Measurements from ENCODE around the gene ABCF3. TPM values are rescaled to one million over a fixed set of nuclear protein-coding genes. Genes with fewer than 3 reads are reported as not detected.

ABCF3 gene
- total RNA-seq, 4 donors from 2014 or later = 94.7 to 136 (median 125) TPM

DNA sequence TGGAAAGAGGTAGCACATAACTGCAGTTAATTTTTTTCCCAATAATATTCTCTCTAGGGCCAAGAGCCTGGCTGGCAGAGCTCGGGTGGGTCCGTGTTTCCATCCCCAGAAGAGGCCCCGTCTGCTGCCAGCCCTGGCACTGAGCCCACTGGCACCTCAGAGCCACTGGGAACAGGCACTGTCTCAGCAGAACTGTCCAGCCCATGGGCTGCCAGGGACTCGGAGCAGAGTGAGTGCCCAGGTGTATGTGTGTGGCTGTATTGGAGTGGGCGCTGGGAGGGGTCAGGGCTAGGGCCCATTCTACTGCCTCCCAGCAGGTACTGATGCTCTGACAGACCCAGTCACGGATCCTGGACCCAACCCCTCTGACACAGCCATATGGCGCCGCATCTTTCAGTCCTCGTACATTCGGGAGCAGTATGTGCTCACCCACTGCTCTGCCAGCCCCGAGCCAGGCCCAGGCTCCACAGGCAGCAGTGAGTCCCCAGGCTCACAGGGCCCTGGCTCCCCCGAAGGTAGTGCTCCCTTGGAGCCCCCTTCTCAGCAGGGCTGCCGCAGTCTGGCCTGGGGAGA, 52.3 kb downstream of the ABCF3 start:
- H3K27me3 ChIP-seq = no peaks in the 10 kb centered on the region
- no peak for DNase-seq

DNA sequence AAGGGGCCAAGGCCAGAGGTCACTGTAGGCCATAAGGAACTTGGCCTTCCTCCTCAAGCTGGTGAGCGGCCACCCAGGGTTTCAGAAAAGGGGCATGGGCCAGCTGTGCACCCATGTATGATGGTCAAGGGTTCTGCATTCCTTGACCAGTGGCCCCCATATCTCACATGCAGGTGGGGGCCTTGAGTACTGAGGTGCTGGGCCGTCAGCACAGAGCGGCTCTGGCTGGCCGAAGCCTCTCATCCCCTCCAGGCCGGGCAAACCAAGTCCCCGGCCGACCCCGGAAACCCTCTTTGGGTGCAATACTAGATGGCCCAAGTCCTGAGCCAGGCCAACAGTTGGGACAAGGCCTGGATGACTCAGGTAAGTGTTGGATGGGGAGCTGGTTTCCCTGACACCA, 53.2 kb downstream of the ABCF3 start:
- DNase-seq = no peak

More for the DNA sequence above, 52.3 kb downstream of the ABCF3 start:
- Histone ChIP-seq H3K27ac (no peak overlapping the region), H3K4me3 (no peak overlapping the region), H3K9me3 (no peaks in the 10 kb centered on the region), H3K4me1 (peaks cover 0 to 13% (median 0%) of the 10 kb centered on the region in 4 donors), H3K36me3 (peaks cover 0 to 15% (median 0%) of the 10 kb centered on the region in 3 donors)
- TF ChIP-seq, protein P1, sequence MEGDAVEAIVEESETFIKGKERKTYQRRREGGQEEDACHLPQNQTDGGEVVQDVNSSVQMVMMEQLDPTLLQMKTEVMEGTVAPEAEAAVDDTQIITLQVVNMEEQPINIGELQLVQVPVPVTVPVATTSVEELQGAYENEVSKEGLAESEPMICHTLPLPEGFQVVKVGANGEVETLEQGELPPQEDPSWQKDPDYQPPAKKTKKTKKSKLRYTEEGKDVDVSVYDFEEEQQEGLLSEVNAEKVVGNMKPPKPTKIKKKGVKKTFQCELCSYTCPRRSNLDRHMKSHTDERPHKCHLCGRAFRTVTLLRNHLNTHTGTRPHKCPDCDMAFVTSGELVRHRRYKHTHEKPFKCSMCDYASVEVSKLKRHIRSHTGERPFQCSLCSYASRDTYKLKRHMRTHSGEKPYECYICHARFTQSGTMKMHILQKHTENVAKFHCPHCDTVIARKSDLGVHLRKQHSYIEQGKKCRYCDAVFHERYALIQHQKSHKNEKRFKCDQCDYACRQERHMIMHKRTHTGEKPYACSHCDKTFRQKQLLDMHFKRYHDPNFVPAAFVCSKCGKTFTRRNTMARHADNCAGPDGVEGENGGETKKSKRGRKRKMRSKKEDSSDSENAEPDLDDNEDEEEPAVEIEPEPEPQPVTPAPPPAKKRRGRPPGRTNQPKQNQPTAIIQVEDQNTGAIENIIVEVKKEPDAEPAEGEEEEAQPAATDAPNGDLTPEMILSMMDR (IDR thresholded peaks at IDR 0.05) = no peak
- no peak for TF ChIP-seq POLR2A (IDR thresholded peaks at IDR 0.05)

DNA sequence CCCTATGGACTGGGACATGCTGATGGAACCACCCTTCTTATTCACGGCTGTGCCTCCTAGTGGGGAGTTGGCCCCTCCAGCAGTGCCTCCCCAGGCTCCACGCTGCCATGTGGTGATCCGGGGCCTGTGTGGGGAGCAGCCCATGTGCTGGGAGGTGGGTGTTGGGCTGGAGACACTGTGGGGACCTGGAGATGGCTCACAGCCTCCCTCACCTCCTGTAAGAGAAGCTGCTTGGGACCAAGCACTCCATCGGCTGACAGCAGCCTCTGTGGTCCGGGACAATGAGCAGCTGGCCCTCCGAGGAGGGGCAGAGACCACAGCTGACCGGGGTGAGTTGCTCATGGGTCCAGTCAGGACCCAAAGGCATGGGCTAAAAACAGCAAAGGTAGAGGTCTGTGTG, 53.7 kb downstream of the ABCF3 start:
- Histone ChIP-seq H3K27me3 (no peaks in the 10 kb centered on the region), H3K4me1 (peaks cover 0 to 13% (median 0%) of the 10 kb centered on the region in 4 donors), H3K36me3 (peaks cover 0 to 28% (median 0%) of the 10 kb centered on the region in 3 donors), H3K9me3 (no peaks in the 10 kb centered on the region), H3K27ac (no peak overlapping the region), H3K4me3 (no peak overlapping the region)
- no peak for DNase-seq
- TF ChIP-seq POLR2A (IDR thresholded peaks at IDR 0.05) = no peak
- TF ChIP-seq, protein P1 (IDR thresholded peaks at IDR 0.05) = no peak

More for the DNA sequence above, 53.2 kb downstream of the ABCF3 start:
- Histone ChIP-seq H3K27ac (no peak overlapping the region), H3K9me3 (no peaks in the 10 kb centered on the region), H3K4me3 (no peak overlapping the region), H3K4me1 (peaks cover 0 to 13% (median 0%) of the 10 kb centered on the region in 4 donors), H3K36me3 (peaks cover 0 to 23% (median 0%) of the 10 kb centered on the region in 3 donors), H3K27me3 (no peaks in the 10 kb centered on the region)
- TF ChIP-seq, protein P1 (IDR thresholded peaks at IDR 0.05) = no peak
- TF ChIP-seq POLR2A (IDR thresholded peaks at IDR 0.05) = no peak

DNA sequence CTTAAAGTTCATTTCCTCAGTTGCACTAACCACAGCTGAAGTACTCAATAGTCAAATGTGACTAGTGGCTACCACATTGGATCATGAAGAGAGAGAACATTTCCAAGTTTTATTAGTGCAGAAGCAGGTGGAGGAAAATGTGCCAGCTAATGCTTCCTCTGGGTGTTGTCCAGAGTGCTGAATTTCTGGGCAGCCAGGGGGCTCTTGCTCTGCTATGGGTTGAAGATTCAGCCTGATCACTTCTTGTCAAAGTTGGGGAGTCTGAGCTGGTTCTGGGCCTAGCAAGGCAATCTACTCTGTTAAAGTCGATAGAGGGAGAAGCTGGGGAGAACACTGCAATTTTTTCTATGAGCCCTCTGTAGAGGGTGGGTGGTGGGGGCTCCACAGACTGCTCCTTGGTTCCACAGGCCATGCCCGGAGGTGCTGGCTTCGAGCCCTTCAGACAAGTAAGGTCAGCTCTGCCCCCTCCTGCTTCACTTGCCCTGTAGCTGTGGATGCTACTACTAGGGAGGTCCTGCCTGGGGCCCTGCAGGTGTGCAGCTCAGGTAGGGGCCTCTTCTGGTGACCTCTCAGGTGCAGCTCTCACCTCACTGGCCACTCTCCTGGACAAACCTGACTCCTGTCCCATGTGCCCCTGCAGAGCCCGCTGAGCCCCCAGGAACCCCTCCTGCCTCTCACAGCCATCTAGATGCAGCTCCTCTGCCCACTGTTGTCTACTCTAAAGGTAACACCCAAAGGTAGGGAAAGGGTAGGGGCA, 54.6 kb downstream of the ABCF3 start:
- Histone ChIP-seq H3K4me1 (peaks cover 0 to 13% (median 0%) of the 10 kb centered on the region in 4 donors), H3K9me3 (no peaks in the 10 kb centered on the region), H3K36me3 (peaks cover 0 to 37% (median 0%) of the 10 kb centered on the region in 3 donors), H3K4me3 (no peak overlapping the region), H3K27ac (no peak overlapping the region), H3K27me3 (no peaks in the 10 kb centered on the region)
- TF ChIP-seq, protein P1 (IDR thresholded peaks at IDR 0.05) = no peak
- TF ChIP-seq POLR2A (IDR thresholded peaks at IDR 0.05) = no peak
- no peak for DNase-seq

DNA sequence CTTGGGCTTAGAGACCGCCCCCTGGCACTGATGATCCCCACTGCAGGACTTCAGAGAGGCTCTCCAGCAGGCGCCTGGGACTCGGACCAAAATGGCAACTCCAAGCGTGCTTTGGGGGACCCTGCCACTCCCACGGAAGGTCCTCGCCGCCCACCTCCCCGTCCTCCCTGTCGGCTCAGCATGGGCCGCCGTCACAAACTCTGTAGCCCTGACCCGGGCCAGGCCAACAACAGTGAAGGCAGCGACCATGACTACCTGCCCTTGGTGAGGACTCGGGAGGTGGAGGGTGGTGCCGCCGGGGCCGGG, 55.1 kb downstream of the ABCF3 start:
- H3K4me1 ChIP-seq = peaks cover 0 to 13% (median 0%) of the 10 kb centered on the region in 4 donors
- DNase-seq = no peak
- no peak for TF ChIP-seq POLR2A (IDR thresholded peaks at IDR 0.05)
- TF ChIP-seq, protein P1 (IDR thresholded peaks at IDR 0.05) = no peak
- no peak overlapping the region for H3K27ac ChIP-seq
- H3K36me3 ChIP-seq = peaks cover 0 to 39% (median 0%) of the 10 kb centered on the region in 3 donors
- H3K9me3 ChIP-seq = no peaks in the 10 kb centered on the region
- no peaks in the 10 kb centered on the region for H3K27me3 ChIP-seq
- H3K4me3 ChIP-seq = peak overlapping the region in 2 of 4 donors; percentile 40 to 46
